ENCODE results near the gene PAQR6.

GRCh38 chr1:156289857-156290256 lies 42.0 kb upstream of the PAQR6 start:
- no peak for TF ChIP-seq EP300 (IDR thresholded peaks at IDR 0.05)
- no peak for TF ChIP-seq CTCF (IDR thresholded peaks at IDR 0.05)
- TF ChIP-seq POLR2A (IDR thresholded peaks at IDR 0.05): no peak
